NCI-H446 treated with DMSO at 0.1 percent for 48 hours (cell line): ENCODE measurements around the gene SLC39A6.

Source experiments
- DNase-seq: peaks from one replicate; lab custom pipeline; 2025; lab: John Stamatoyannopoulos, UW

Gene SLC39A6

DNA sequence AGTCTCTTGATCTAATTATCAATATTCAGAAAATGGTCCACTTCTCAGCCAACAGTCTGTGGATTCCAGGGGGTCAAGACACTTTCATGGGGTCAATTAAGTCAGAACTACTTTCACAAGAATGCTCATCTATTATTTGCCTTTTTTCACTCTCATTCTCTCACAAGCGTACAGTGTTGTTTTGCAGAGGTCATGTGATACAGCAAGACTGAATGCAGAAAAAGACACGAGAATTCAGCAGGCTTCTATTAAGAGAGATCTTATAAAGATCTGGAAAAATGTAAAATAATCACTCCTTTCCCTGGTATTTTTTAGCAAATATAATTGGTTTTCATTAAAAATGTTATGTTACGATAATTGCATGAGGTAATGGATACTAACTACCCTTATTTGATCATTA lies 70.5 kb downstream of the SLC39A6 start:
- DNase-seq, result no peak
